Duodenal mucosa (tissue), 2 donors: Measurements from ENCODE around the gene PAQR6.

Experiments
- H3K27ac ChIP-seq: one replicate; pipeline ENCODE4 v1.7.0; 2013; ENCODE audit warnings: low read depth, low read length
- H3K27me3 ChIP-seq, 2 donors: one replicate each; pipeline ENCODE4 v1.7.0; 2013; ENCODE audit warnings: low read length in 2 of 2, control low read depth in 1 of 2; ENCODE audit not compliant: insufficient read depth in 2 of 2, control insufficient read depth in 1 of 2
- H3K36me3 ChIP-seq, 2 donors: one replicate each; pipeline ENCODE4 v1.7.0; 2013; ENCODE audit warnings: low read length in 2 of 2, control low read depth in 1 of 2; ENCODE audit not compliant: insufficient read depth in 2 of 2, control insufficient read depth in 1 of 2
- H3K4me1 ChIP-seq, 2 donors: one replicate each; pipeline ENCODE4 v1.7.0; 2013; ENCODE audit warnings: low read length in 2 of 2, control low read depth in 1 of 2; ENCODE audit not compliant: insufficient read depth in 2 of 2, control insufficient read depth in 1 of 2
- H3K4me3 ChIP-seq, 2 donors: one replicate each; pipeline ENCODE4 v1.7.0; 2013; ENCODE audit warnings: low read length in 2 of 2, low read depth in 1 of 2
- H3K9ac ChIP-seq, 2 donors: one replicate each; pipeline ENCODE4 v1.7.0; 2013; ENCODE audit warnings: low read length in 2 of 2, low read depth in 1 of 2
- H3K9me3 ChIP-seq, 2 donors: one replicate each; pipeline ENCODE4 v1.7.0; 2013; ENCODE audit warnings: low read length in 2 of 2, control low read depth in 1 of 2; ENCODE audit not compliant: control insufficient read depth in 1 of 2

The PAQR6 gene

DNA sequence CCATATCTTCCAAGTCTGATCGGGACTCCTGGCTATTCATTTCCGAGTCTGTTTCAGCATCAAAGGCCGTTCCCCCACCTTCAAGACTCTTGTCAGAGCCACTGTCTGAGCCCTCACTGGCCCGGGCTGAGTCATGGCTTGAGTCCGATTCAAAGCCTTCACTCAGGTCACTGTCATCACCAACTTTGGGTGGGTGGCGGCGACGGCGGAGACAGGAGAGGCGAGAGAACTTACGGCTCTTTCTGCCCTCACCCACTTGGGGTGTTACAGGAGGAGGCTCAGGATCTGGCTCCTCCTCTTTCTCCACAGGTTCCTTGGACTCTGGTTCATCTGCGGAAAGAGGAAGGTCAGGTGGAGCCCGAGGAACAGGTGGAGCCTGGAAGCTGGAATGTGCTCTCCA is 18.2 kb upstream of the PAQR6 start:
- no peak overlapping the region for H3K4me3 ChIP-seq
- H3K9me3 ChIP-seq: no peaks in the 10 kb centered on the region
- peaks cover 49 to 82% of the 10 kb centered on the region in 2 donors for H3K36me3 ChIP-seq
- H3K9ac ChIP-seq: no peak overlapping the region
- H3K27me3 ChIP-seq: no peaks in the 10 kb centered on the region
- no peaks in the 10 kb centered on the region for H3K4me1 ChIP-seq
- no peak overlapping the region for H3K27ac ChIP-seq

DNA sequence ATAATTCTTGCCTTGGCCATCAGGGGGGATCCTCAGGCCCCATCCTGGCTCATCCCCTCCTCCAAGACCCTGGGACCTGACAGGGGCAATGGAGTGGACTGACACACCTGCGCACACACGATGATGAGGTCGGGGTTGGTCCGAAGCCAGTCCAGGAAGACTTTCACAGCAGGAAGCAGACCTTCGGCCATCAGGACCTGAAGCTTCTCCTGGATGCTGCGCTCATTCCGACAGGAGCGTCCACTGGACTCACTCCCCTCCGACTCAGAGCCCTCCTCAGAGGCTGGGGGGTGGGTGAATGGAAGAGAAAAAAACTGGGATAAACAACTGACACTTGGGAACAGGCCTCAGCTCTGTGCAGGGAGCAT is 15.4 kb upstream of the PAQR6 start:
- Histone ChIP-seq H3K9me3 (no peaks in the 10 kb centered on the region), H3K27ac (no peak overlapping the region), H3K27me3 (no peaks in the 10 kb centered on the region), H3K4me3 (no peak overlapping the region), H3K36me3 (peaks cover 65 to 91% of the 10 kb centered on the region in 2 donors), H3K9ac (no peak overlapping the region), H3K4me1 (no peaks in the 10 kb centered on the region)

DNA sequence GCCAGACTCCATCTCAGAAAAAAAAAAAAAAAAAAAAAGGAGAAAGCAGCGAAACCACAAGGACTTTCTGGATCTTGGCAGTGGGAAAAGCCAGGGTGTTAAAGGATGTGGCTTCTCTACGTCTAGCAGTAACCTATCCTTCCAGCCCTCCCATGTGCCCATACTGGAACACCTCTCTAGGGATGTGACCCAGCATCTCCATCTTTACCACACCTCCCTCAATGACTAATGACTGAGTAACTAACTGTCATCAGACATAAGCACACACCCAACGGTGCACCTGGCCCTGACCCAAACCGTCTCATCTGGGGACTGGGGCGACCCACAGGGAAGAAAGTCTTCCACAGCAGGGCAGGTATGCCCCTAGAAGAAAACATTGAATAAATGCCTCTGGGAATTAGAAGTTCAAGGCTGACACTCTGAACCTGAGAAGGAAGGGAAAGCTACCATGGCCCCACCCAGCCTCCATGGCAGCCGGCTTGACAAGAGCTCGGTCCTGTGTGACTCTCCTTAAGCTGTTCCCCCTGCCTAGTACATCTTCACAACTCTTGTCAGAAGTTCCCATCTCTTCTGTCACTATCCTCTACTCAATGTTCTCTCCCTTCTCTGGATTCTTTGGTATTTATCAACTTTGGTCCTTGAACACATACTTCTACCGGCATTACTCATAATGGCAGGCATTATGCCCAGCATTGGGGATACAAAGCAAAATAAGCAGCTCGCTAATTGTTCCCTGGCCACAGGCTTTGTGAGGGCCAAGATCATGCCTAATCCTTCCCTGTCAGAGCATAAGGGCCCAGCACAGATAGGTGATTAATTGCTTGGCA is 14.8 kb upstream of the PAQR6 start:
- H3K27me3 ChIP-seq: no peaks in the 10 kb centered on the region
- H3K9me3 ChIP-seq: no peaks in the 10 kb centered on the region
- H3K27ac ChIP-seq: no peak overlapping the region
- no peak overlapping the region for H3K9ac ChIP-seq
- H3K4me3 ChIP-seq: no peak overlapping the region
- no peaks in the 10 kb centered on the region for H3K4me1 ChIP-seq
- peaks cover 65 to 91% of the 10 kb centered on the region in 2 donors for H3K36me3 ChIP-seq

DNA sequence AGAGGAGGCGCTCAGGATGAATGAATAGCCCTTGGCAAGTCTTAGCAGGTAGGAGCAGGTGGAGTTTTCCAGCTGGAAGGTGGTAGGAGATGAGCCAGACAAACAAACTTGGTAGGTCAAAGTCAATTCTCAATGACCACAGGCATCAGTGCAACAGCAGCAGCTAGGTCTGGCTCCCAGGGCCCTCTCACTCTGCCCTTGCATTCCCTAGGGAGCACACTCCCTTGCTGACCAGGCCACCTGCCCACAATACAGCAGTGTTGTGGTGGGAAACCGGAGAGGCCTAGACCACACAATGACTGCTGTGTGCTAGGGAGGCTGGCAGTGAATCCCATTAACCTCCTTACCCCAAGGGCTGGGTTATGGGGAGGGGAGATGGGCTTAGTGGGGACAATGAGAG is 13.0 kb upstream of the PAQR6 start:
- no peak overlapping the region for H3K4me3 ChIP-seq
- H3K27me3 ChIP-seq: no peaks in the 10 kb centered on the region
- no peak overlapping the region for H3K9ac ChIP-seq
- peaks cover 57 to 89% of the 10 kb centered on the region in 2 donors for H3K36me3 ChIP-seq
- no peaks in the 10 kb centered on the region for H3K4me1 ChIP-seq
- H3K9me3 ChIP-seq: no peaks in the 10 kb centered on the region
- no peak overlapping the region for H3K27ac ChIP-seq

DNA sequence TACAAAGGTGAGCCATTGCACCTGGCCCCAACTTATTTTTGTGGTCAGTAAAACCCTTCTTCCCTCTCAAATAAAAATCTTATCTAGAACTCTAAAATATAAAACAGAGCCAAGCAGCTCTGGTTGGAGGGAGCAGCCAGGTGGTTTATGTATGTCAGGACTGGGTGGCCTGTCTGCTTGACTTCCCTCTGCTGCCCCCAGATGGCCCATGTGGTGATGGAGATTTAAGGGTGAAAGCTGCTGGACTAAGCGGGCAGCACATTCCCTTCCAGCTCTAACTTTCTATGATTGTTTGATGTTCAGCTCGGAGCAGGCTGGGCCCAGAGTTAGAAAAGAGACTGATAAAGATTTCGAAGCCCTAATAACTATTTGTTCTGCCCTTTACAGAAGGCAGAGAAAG is 11.9 kb upstream of the PAQR6 start:
- Histone ChIP-seq H3K4me1 (no peaks in the 10 kb centered on the region), H3K4me3 (no peak overlapping the region), H3K9me3 (no peaks in the 10 kb centered on the region), H3K27ac (no peak overlapping the region), H3K27me3 (no peaks in the 10 kb centered on the region), H3K9ac (no peak overlapping the region), H3K36me3 (peaks cover 51 to 81% of the 10 kb centered on the region in 2 donors)

DNA sequence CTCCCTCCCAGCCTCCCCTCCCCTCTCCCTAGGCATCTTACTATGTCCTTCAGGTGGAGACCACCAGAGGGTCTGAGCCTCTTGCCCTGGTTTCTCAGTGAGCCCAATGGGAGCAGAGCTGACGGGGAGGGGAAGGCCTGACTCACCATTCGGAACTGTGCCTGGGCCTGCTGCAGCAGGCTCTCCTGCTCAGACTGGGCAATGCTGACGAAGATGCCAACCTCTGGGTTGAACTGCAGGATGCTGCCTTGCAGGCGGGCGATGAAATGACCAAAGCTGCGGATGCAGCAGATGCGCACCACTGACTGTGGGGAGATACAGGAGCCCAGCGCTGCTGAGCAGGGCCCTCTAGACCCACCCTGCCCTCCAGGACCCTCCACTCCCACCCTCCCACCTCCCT is 11.0 kb upstream of the PAQR6 start:
- Histone ChIP-seq H3K27me3 (no peaks in the 10 kb centered on the region), H3K27ac (no peak overlapping the region), H3K4me1 (no peaks in the 10 kb centered on the region), H3K36me3 (peaks cover 51 to 82% of the 10 kb centered on the region in 2 donors), H3K9me3 (no peaks in the 10 kb centered on the region), H3K9ac (no peak overlapping the region), H3K4me3 (no peak overlapping the region)

DNA sequence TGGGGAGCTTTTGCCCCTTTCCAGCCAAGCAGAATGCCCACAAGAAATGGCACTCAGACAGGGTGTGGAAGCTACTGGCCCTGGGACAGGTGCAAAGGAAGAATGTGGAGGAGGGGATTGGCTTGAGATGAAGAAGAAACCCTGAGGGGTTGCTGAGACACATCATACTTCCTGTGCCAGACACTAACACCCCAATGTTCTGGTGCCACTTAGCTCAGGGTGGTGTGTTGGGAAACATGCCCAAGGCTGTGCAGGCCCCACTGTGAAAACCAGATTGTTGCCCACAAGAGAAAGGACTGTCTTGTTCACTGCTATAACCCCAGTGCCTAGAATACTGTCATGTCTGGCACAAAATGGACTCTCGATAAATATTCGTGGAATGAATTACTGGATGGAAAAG is 9.9 kb upstream of the PAQR6 start:
- Histone ChIP-seq H3K27ac (no peak overlapping the region), H3K9ac (no peak overlapping the region), H3K9me3 (no peaks in the 10 kb centered on the region)

DNA sequence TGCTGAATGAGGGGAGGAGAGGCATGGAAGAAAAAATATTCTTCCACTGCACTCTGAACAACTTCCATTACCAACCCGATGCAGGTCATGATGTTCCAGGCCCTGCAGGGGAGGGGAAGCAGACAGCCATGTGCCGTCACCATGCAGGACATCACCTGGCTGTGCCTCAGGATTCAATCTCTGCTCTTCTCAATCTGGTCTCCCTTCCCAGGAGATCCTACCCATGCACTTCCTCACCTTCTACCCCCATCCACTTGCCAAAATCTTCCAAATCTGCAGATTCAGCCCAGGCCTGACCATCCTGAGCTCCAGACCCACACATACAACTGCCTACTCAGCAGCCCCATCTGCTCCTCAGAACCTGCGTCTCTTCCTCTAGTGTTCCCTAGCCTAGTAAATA is 5.8 kb upstream of the PAQR6 start:
- no peaks in the 10 kb centered on the region for H3K4me1 ChIP-seq
- no peaks in the 10 kb centered on the region for H3K9me3 ChIP-seq
- no peak overlapping the region for H3K9ac ChIP-seq
- H3K36me3 ChIP-seq: peaks cover 55 to 81% of the 10 kb centered on the region in 2 donors
- no peak overlapping the region for H3K4me3 ChIP-seq
- no peaks in the 10 kb centered on the region for H3K27me3 ChIP-seq
- H3K27ac ChIP-seq: no peak overlapping the region

More for the DNA sequence above, 9.9 kb upstream of the PAQR6 start:
- Histone ChIP-seq H3K4me3 (no peak overlapping the region), H3K27me3 (no peaks in the 10 kb centered on the region), H3K4me1 (no peaks in the 10 kb centered on the region), H3K36me3 (peaks cover 54 to 83% of the 10 kb centered on the region in 2 donors)

DNA sequence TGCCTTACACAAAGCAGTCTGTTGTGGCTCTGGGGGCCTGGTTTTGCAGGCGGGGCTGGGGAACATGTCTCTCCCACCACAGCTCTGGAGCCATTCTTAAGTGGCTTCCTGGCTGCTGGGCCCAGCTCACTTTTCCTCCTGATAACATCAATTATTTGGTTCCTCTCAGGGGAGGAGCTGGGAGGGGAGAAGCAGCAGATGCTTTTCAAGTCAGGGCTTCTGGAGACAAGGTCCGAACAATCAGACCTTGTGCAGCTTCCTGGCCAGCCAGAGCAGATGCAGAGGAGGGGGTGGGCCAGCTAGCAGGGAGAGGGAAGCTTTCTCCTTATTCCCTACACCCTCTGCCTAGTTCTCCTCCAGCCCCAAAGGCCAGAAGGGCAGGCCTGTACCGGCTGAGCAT is 3.7 kb upstream of the PAQR6 start:
- peaks cover under 1 to 6% of the 10 kb centered on the region in 2 donors for H3K27me3 ChIP-seq
- H3K4me1 ChIP-seq: peaks cover 0 to 4% of the 10 kb centered on the region in 2 donors
- H3K4me3 ChIP-seq: no peak overlapping the region
- no peak overlapping the region for H3K27ac ChIP-seq
- no peaks in the 10 kb centered on the region for H3K9me3 ChIP-seq
- no peak overlapping the region for H3K9ac ChIP-seq
- H3K36me3 ChIP-seq: peaks cover 41 to 62% of the 10 kb centered on the region in 2 donors

DNA sequence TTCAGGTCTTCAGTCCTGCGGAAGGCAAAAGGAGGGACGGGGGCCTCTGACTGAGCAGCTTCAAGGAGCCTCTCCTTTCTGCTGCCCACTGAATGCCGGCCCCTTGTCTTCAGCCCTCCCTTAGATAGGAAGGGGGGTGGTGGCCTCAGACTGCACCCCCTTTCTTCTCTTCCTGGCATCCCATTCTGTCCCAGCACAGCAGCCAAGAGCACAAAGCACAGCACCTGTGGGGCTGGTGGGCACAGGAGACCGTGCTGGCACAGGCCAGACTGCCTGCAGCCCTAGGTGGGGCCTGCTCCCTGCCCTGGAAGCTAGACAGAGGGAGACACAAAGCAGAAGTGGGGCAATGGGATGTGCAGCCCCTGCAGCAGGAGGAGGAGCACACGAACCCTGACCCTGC is 1.7 kb upstream of the PAQR6 start:
- H3K27ac ChIP-seq: no peak overlapping the region

More for the DNA sequence above, 1.7 kb upstream of the PAQR6 start:
- Histone ChIP-seq H3K4me1 (peaks cover 7 to 21% of the 10 kb centered on the region in 2 donors), H3K9me3 (no peaks in the 10 kb centered on the region), H3K36me3 (peaks cover 41 to 52% of the 10 kb centered on the region in 2 donors), H3K4me3 (no peak overlapping the region), H3K27me3 (peaks cover 18 to 24% of the 10 kb centered on the region in 2 donors), H3K9ac (no peak overlapping the region)
